Measurements from ENCODE around the gene TRIM24.

- TF ChIP-seq, protein P1, sequence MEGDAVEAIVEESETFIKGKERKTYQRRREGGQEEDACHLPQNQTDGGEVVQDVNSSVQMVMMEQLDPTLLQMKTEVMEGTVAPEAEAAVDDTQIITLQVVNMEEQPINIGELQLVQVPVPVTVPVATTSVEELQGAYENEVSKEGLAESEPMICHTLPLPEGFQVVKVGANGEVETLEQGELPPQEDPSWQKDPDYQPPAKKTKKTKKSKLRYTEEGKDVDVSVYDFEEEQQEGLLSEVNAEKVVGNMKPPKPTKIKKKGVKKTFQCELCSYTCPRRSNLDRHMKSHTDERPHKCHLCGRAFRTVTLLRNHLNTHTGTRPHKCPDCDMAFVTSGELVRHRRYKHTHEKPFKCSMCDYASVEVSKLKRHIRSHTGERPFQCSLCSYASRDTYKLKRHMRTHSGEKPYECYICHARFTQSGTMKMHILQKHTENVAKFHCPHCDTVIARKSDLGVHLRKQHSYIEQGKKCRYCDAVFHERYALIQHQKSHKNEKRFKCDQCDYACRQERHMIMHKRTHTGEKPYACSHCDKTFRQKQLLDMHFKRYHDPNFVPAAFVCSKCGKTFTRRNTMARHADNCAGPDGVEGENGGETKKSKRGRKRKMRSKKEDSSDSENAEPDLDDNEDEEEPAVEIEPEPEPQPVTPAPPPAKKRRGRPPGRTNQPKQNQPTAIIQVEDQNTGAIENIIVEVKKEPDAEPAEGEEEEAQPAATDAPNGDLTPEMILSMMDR (IDR thresholded peaks at IDR 0.05 in 8 of 11, conservative IDR thresholded peaks at IDR 0.05 in 3 of 11): no peak
- no peak for TF ChIP-seq POLR2AphosphoS5 (IDR thresholded peaks at IDR 0.05)
- TF ChIP-seq POLR2A (IDR thresholded peaks at IDR 0.05): no peak
These were observed 148.2 kb downstream of the TRIM24 start for GRCh38 chr7:138608275-138608674.

All from spleen (tissue), 7 donors.